CD14-positive monocyte (primary cell): ENCODE measurements around the gene MACC1. TPM values are rescaled to one million over a fixed set of nuclear protein-coding genes. Genes with fewer than 3 reads are reported as not detected.

ENCODE experiments used
- DNase-seq, 3 donors: peaks; one replicate each; pipeline ENCODE4 v3.0.0-alpha.2; 2011 to 2022
- H2AFZ ChIP-seq: 2 replicates; pipeline ENCODE4 v1.6.0; 2012; ENCODE audit warnings: mild to moderate bottlenecking, low read depth, low read length, inconsistent platforms; ENCODE audit not compliant: insufficient read depth, poor library complexity, severe bottlenecking
- H3K27ac ChIP-seq, 2 donors: 1 replicate in 1 of 2; 2 replicates in 1 of 2; pipeline ENCODE4 v1.5.1; 2012 to 2013; ENCODE audit warnings: low read length in 2 of 2, control low read depth in 1 of 2, inconsistent platforms in 1 of 2, low read depth in 1 of 2, mild to moderate bottlenecking in 1 of 2
- H3K27me3 ChIP-seq, 2 donors: one replicate each; pipeline versions ENCODE4 v1.6.0 to v1.6.1; 2011 to 2013; ENCODE audit warnings: low read length in 2 of 2; ENCODE audit not compliant: control insufficient read depth in 2 of 2, insufficient read depth in 2 of 2
- H3K36me3 ChIP-seq, 2 donors: replicated peaks in 1 of 2; 1 replicate in 1 of 2; 2 replicates in 1 of 2; pipeline versions ENCODE4 v1.5.1 to v1.6.1; 2012 to 2013; ENCODE audit warnings: low read length in 2 of 2, control low read depth in 1 of 2, inconsistent platforms in 1 of 2, mild to moderate bottlenecking in 1 of 2; ENCODE audit not compliant: insufficient read depth in 2 of 2, control insufficient read depth in 1 of 2
- H3K4me1 ChIP-seq, 2 donors: 1 replicate in 1 of 2; 2 replicates in 1 of 2; pipeline versions ENCODE4 v1.5.1 to v1.6.1; 2012 to 2013; ENCODE audit warnings: low read length in 2 of 2, control low read depth in 1 of 2, inconsistent platforms in 1 of 2, mild to moderate bottlenecking in 1 of 2, moderate library complexity in 1 of 2; ENCODE audit not compliant: insufficient read depth in 2 of 2, control insufficient read depth in 1 of 2
- H3K4me2 ChIP-seq: replicated peaks from 2 replicates; pipeline ENCODE3; 2012; ENCODE audit warnings: low read length, moderate library complexity, mild to moderate bottlenecking; ENCODE audit not compliant: poor library complexity, severe bottlenecking; ENCODE audit errors: extremely low read depth
- H3K4me3 ChIP-seq, 3 experiments: fragments of 200-600 bp in 1 of 3; sonication (generic) in 1 of 3; replicated peaks in 1 of 3; 1 replicate in 2 of 3; 2 replicates in 1 of 3; pipeline ENCODE4 v1.5.1; 2011 to 2013; ENCODE audit warnings: low read length in 3 of 3, mild to moderate bottlenecking in 3 of 3, control low read depth in 2 of 3, low read depth in 2 of 3, inconsistent platforms in 1 of 3, moderate library complexity in 1 of 3
- H3K79me2 ChIP-seq: 2 replicates; pipeline ENCODE4 v1.6.0; 2012; ENCODE audit warnings: mild to moderate bottlenecking, control low read depth, inconsistent platforms, low read length, moderate library complexity; ENCODE audit not compliant: insufficient read depth
- H3K9ac ChIP-seq: 2 replicates; pipeline ENCODE4 v1.6.0; 2017; ENCODE audit warnings: low read length, mild to moderate bottlenecking; ENCODE audit not compliant: insufficient read depth, poor library complexity, severe bottlenecking
- H3K9me3 ChIP-seq, 2 donors: replicated peaks in 1 of 2; 1 replicate in 1 of 2; 2 replicates in 1 of 2; pipeline versions ENCODE4 v1.5.1 to v1.6.1; 2012 to 2013; ENCODE audit warnings: low read length in 2 of 2, control low read depth in 1 of 2; ENCODE audit not compliant: control insufficient read depth in 1 of 2, insufficient read depth in 1 of 2
- H4K20me1 ChIP-seq: 2 replicates; pipeline ENCODE4 v1.6.0; 2012; ENCODE audit warnings: mild to moderate bottlenecking, low read length, control low read depth, moderate library complexity; ENCODE audit not compliant: insufficient read depth
- H3K27ac Mint-ChIP-seq, 7 donors: one replicate each; pipeline ENCODE4 v1.8.0; 2020; ENCODE audit warnings: mild to moderate bottlenecking in 7 of 7, mixed read lengths in 7 of 7, moderate library complexity in 6 of 7, inconsistent platforms in 2 of 7
- H3K27me3 Mint-ChIP-seq, 3 donors: one replicate each; pipeline ENCODE4 v1.8.0; 2021 to 2022; ENCODE audit warnings: low read depth in 3 of 3, mild to moderate bottlenecking in 3 of 3, mixed read lengths in 3 of 3, moderate library complexity in 3 of 3, inconsistent platforms in 1 of 3
- H3K36me3 Mint-ChIP-seq, 2 donors: one replicate each; pipeline ENCODE4 v1.8.0; 2020; ENCODE audit warnings: mixed read lengths in 2 of 2, inconsistent platforms in 1 of 2, mild to moderate bottlenecking in 1 of 2
- H3K4me1 Mint-ChIP-seq: one replicate; pipeline ENCODE4 v1.8.0; 2020; ENCODE audit warnings: mild to moderate bottlenecking, mixed read lengths
- H3K4me3 Mint-ChIP-seq, 2 donors: one replicate each; pipeline ENCODE4 v1.8.0; 2020; ENCODE audit warnings: mild to moderate bottlenecking in 2 of 2, mixed read lengths in 2 of 2, moderate library complexity in 1 of 2
- H3K9me3 Mint-ChIP-seq, 7 donors: one replicate each; pipeline ENCODE4 v1.8.0; 2020 to 2022; ENCODE audit warnings: mixed read lengths in 7 of 7, mild to moderate bottlenecking in 6 of 7, moderate library complexity in 6 of 7, inconsistent platforms in 2 of 7
- WGBS: methylation state at CpG from one replicate; pipeline ENCODE4 v1.1.5; 2013; ENCODE audit warnings: missing lambda C conversion rate; ENCODE audit not compliant: insufficient coverage; 5-methylcytosine and 5-hydroxymethylcytosine counted together
- intact Hi-C, 2 donors: fragments of 100-400 bp; cut with micrococcal nuclease; formaldehyde crosslinking; loops; one replicate each; pipeline versions ENCODE4 v1.15.0 to v1.15.1; 2023
- polyA plus RNA-seq, 3 donors: library from polyadenylated mRNA; depleted of rRNA in 1 of 3; unstranded in 2 of 3; stranded (reverse) in 1 of 3; fragments of 300-500 nt in 2 of 3; fragments of >200 nt in 1 of 3; fragmentation: Illumina TruSeq in 2 of 3; gene quantifications; 1 replicate in 2 of 3; 2 replicates in 1 of 3; pipeline ENCODE4 v1.2.3, GENCODE V29; 2012 to 2021
- TF ChIP-seq, protein P1 (sequence below): fragments of 200-600 bp; IDR thresholded peaks from one replicate; pipeline ENCODE4 v1.8.0; 2022; ENCODE audit warnings: antibody characterized with exemption, mild to moderate bottlenecking

MACC1 gene
- polyA plus RNA-seq, 3 donors: not detected

DNA sequence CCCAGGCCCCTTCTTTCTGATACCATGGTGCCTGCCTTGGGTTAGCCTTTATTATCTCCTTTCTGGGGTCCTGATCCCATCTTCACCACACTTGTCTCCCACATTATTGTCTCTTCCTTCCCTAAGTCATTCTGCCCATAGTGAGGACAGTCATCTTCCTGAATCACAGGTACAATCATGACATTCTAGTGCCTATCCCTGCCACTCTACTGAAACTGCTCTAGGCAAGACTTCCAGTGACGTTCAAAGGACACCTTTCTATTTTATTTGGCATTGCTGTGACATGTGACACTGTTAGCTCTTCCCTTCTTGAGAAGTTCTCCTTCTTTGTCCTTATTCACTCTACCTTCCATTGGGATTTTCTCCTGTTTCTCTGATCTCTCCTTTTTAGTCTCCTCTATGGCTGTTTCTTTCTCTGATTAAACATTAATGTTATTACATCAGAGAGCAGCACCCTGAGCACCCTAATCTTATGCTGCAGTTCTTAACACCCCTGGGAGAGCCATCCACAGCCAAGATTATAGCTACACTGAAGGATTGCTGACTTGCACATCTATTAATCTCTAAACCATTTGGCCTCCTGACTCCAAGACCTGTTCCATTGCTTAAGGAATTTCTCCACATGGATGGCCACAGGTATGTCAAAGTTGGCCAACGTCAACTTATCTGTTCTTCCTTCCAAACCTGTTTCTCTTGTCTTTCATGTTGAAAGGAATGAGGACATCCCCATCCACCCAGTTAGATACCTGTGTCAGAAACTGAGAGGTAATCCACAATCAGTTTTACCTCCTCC is 10.9 kb downstream of the MACC1 start:
- intact Hi-C loops: loop anchor here in 1 of 2 donors (10.0 kb wide), 2 partner anchors 99 to 389 kb away; no protein-coding TSS in a partner anchor
- Histone ChIP-seq H3K4me1 (peaks cover 7% of the 10 kb centered on the region in 2 donors), H3K27ac (no peak overlapping the region), H3K9me3 (peaks cover 3 to 14% of the 10 kb centered on the region in 2 donors), H3K79me2 (no peaks in the 10 kb centered on the region), H3K4me3 (no peak overlapping the region), H2AFZ (no peak overlapping the region), H3K27me3 (no peaks in the 10 kb centered on the region), H4K20me1 (no peaks in the 10 kb centered on the region), H3K9ac (no peak overlapping the region), H3K36me3 (no peaks in the 10 kb centered on the region), H3K4me2 (no peak overlapping the region)
- Mint-ChIP-seq H3K27me3 (no peaks in the 10 kb centered on the region), H3K36me3 (no peaks in the 10 kb centered on the region), H3K27ac (peak overlapping the region in 1 of 7 donors; percentile 15), H3K9me3 (peaks cover 10 to 23% (median 18%) of the 10 kb centered on the region in 7 donors), H3K4me3 (no peak overlapping the region), H3K4me1 (peaks cover 5% of the 10 kb centered on the region)
- no CpG with 5 or more reads among the region's 2 CpGs for WGBS
- no peak for DNase-seq
- TF ChIP-seq, protein P1, sequence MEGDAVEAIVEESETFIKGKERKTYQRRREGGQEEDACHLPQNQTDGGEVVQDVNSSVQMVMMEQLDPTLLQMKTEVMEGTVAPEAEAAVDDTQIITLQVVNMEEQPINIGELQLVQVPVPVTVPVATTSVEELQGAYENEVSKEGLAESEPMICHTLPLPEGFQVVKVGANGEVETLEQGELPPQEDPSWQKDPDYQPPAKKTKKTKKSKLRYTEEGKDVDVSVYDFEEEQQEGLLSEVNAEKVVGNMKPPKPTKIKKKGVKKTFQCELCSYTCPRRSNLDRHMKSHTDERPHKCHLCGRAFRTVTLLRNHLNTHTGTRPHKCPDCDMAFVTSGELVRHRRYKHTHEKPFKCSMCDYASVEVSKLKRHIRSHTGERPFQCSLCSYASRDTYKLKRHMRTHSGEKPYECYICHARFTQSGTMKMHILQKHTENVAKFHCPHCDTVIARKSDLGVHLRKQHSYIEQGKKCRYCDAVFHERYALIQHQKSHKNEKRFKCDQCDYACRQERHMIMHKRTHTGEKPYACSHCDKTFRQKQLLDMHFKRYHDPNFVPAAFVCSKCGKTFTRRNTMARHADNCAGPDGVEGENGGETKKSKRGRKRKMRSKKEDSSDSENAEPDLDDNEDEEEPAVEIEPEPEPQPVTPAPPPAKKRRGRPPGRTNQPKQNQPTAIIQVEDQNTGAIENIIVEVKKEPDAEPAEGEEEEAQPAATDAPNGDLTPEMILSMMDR: no peak

DNA sequence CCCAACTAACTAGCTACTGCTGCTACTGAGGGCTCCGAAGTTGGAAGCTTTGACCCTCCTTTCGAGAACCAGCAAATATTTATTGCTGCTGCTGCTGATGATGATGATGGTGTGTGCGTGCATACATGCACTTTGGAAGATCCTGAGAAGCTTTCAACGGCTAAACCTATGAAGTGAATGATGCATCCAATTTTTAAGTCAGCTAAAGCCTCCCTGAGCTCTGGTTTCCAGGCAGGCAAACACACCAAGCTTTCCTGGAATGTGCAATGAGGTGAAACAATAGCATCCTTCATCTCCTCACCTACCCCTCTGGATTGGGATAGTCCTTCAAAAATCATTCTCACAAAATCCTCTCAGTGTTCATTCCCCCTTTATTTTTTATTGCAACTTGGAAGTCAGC is 13.9 kb downstream of the MACC1 start:
- Histone ChIP-seq H3K4me2 (no peak overlapping the region), H3K79me2 (no peaks in the 10 kb centered on the region), H3K36me3 (no peaks in the 10 kb centered on the region), H3K4me1 (peaks cover 26 to 37% of the 10 kb centered on the region in 2 donors), H3K27ac (no peak overlapping the region), H3K27me3 (no peaks in the 10 kb centered on the region), H3K9me3 (no peaks in the 10 kb centered on the region), H4K20me1 (no peaks in the 10 kb centered on the region), H3K4me3 (no peak overlapping the region), H2AFZ (no peak overlapping the region), H3K9ac (no peak overlapping the region)
- Mint-ChIP-seq H3K27ac (no peak overlapping the region), H3K9me3 (peaks cover under 1 to 8% (median 3%) of the 10 kb centered on the region in 7 donors), H3K4me3 (no peak overlapping the region), H3K27me3 (peaks cover 0 to 2% (median 0%) of the 10 kb centered on the region in 3 donors), H3K36me3 (no peaks in the 10 kb centered on the region), H3K4me1 (peaks cover 28% of the 10 kb centered on the region)
- TF ChIP-seq, protein P1: no peak
- WGBS: 100% methylated on average over 1 of the region's 4 CpGs
- intact Hi-C loops: loop anchor here in 1 of 2 donors (5.0 to 10.0 kb wide), 4 partner anchors 91 to 391 kb away; no protein-coding TSS in a partner anchor
- no peak for DNase-seq
